Left ventricle myocardium inferior (tissue), 1 donor: ENCODE data around the gene APMAP. TPM values are rescaled to one million over a fixed set of nuclear protein-coding genes. Genes with fewer than 3 reads are reported as not detected.

Source experiments
- DNase-seq: peaks from one replicate; pipeline ENCODE4 v3.0.0-alpha.2; 2020
- H3K27ac ChIP-seq: fragments of 200-600 bp; replicated peaks from 2 replicates; pipeline ENCODE4 v1.8.0; 2021
- H3K27me3 ChIP-seq: fragments of 200-600 bp; 2 replicates; pipeline ENCODE4 v1.8.0; 2021; ENCODE audit warnings: low read depth
- H3K36me3 ChIP-seq: fragments of 200-600 bp; 2 replicates; pipeline ENCODE4 v1.8.0; 2021
- H3K4me1 ChIP-seq: fragments of 200-600 bp; 2 replicates; pipeline ENCODE4 v1.8.0; 2021
- H3K4me3 ChIP-seq: fragments of 200-600 bp; 2 replicates; pipeline ENCODE4 v1.8.0; 2021; ENCODE audit warnings: mild to moderate bottlenecking, moderate library complexity
- H3K9me3 ChIP-seq: fragments of 200-600 bp; replicated peaks from 2 replicates; pipeline ENCODE4 v1.8.0; 2021
- CTCF ChIP-seq: fragments of 200-600 bp; IDR thresholded peaks from 2 replicates; pipeline ENCODE4 v1.8.0; 2021; ENCODE audit warnings: antibody characterized with exemption, mild to moderate bottlenecking, borderline replicate concordance
- intact Hi-C: fragments of 100-400 bp; cut with micrococcal nuclease; formaldehyde crosslinking; loops from one replicate; pipeline ENCODE4 v1.11.0; 2022
- total RNA-seq: library from RNA; stranded (reverse); fragmentation: NEBNext Ultra II Directional; extraction: Animal tissue kit (Norgen Biotek cat#: 25700); gene quantifications from one replicate; pipeline ENCODE4 v1.2.1, GENCODE V29; 2021
- donor health status: DM: no; HTN: yes; CAD: no; lungs with severe emphysema.

APMAP gene
- total RNA-seq, 1 donor from 2014 or later: 23.8 TPM

DNA sequence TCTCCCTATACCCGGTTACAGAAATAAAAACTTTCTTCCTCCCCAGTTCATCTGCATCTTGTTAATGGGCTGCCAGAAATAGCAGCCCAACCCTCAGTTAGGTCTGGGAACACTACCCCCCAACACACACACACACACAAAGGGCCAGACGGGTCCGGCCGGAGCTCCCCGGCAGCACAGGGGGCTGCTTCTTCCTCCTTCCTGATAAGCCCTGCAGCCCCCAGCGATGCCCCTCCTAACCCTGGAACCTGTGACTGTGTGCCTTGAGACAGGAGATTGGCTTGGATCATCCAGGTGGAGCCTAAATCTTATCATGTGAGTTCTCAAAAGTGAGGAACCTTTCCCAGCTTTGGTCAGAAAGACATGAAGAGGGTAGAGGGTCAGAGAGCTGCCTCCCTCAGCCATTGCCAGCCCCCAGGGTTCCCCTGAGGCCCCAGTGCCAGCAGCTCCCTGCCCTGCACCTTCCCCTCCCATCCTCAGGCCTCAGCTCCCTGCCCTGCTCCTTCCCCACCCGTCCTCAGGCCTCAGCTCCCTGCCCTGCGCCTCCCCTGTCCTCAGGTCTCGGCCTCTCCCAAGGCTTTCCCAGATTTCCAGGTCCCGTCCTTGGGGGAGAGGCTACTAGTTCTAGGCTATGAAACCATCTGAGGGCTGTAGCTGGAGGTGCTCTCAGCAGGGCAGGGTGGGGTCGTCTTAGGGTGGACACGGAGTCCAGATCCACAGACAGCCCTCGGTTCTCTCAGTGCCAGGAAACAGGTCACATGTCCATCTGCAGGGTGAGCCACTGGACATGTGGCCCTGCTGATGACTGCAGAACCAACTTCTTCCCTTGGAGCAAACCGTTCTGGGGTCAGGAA is 77.9 kb downstream of the APMAP start:
- no peak for DNase-seq
- Histone ChIP-seq H3K36me3 (no peaks in the 10 kb centered on the region), H3K4me1 (no peaks in the 10 kb centered on the region), H3K27ac (no peak overlapping the region), H3K9me3 (no peaks in the 10 kb centered on the region), H3K27me3 (peaks cover 17% of the 10 kb centered on the region), H3K4me3 (no peak overlapping the region)
- intact Hi-C loops: no loop called here
- TF ChIP-seq CTCF: no peak

- H3K9me3 ChIP-seq: peaks cover 13% of the 10 kb centered on the region
- peaks cover 16% of the 10 kb centered on the region for H3K27me3 ChIP-seq
- H3K36me3 ChIP-seq: no peaks in the 10 kb centered on the region
- TF ChIP-seq CTCF: no peak
- H3K27ac ChIP-seq: no peak overlapping the region
- H3K4me1 ChIP-seq: no peaks in the 10 kb centered on the region
- no peak for DNase-seq
- H3K4me3 ChIP-seq: no peak overlapping the region
- intact Hi-C loops: no loop called here
These were observed 79.4 kb downstream of the APMAP start for GRCh38 chr20:24913076-24913628.

Other genes with a start within 250 kb of the APMAP start
- 0.66 TPM for gene CST7, start 43.5 kb downstream of the APMAP start, total RNA-seq
- 159 TPM for gene ACSS1, start 65.4 kb upstream of the APMAP start, total RNA-seq
- gene VSX1, start 89.4 kb upstream of the APMAP start, total RNA-seq: 0.33 TPM
- gene ENTPD6, start 203.0 kb upstream of the APMAP start, total RNA-seq: 106 TPM